K562 (cell line): ENCODE results near the gene RBM22. TPM values are rescaled to one million over a fixed set of nuclear protein-coding genes. Genes with fewer than 3 reads are reported as not detected.

Source experiments
- ARID3A ChIP-seq: IDR thresholded peaks from 2 replicates; pipeline ENCODE4 v1.6.1; 2012; ENCODE audit warnings: low read depth, low read length, improper control_type of control experiment, borderline replicate concordance
- FUS ChIP-seq: fragments of 200-400 bp; formaldehyde crosslinking; optimal IDR thresholded peaks from 2 replicates; pipeline ENCODE3; 2017; ENCODE audit warnings: low read depth, low read length
- KHSRP ChIP-seq: fragments of 450-650 bp; IDR thresholded peaks from 2 replicates; pipeline ENCODE4 v1.6.1; 2017
- MTF1 ChIP-seq: fragments of 250-450 bp; sonication (Bioruptor Pico); IDR thresholded peaks from 2 replicates; pipeline ENCODE4 v1.9.0; 2021; ENCODE audit warnings: moderate library complexity, mild to moderate bottlenecking, inconsistent platforms, borderline replicate concordance
- POLR2AphosphoS5 ChIP-seq: IDR thresholded peaks from 2 replicates; pipeline ENCODE4 v1.6.1; 2011; ENCODE audit warnings: mild to moderate bottlenecking, low read depth, low read length, moderate library complexity; ENCODE audit not compliant: control insufficient read depth, insufficient read depth
- POLR2G ChIP-seq: fragments of 200-400 bp; formaldehyde crosslinking; IDR thresholded peaks from 2 replicates; pipeline ENCODE4 v1.6.1; 2017; ENCODE audit warnings: low read depth, mild to moderate bottlenecking, antibody characterized with exemption, low read length, moderate library complexity
- SOX6 ChIP-seq: fragments of 450-650 bp; IDR thresholded peaks from 2 replicates; pipeline ENCODE4 v1.6.1; 2014; ENCODE audit warnings: mild to moderate bottlenecking
- SRSF7 ChIP-seq: fragments of 200-400 bp; formaldehyde crosslinking; optimal IDR thresholded peaks from 2 replicates; pipeline ENCODE3; 2017; ENCODE audit warnings: mild to moderate bottlenecking, low read depth, low read length
- ZFP91 ChIP-seq: sonication (generic); formaldehyde crosslinking; IDR thresholded peaks from 2 replicates; pipeline ENCODE4 v1.8.0; 2022; ENCODE audit warnings: mild to moderate bottlenecking, missing genetic modification reagents
- ZNF274 ChIP-seq: IDR thresholded peaks from 2 replicates; pipeline ENCODE4 v1.6.1; 2011; ENCODE audit warnings: low read depth, mild to moderate bottlenecking, low read length, moderate library complexity, borderline replicate concordance
- polyA plus RNA-seq, 8 experiments: library from polyadenylated mRNA; depleted of rRNA in 4 of 8; stranded (reverse) in 5 of 8; unstranded in 3 of 8; fragments of >200 nt; fragmentation: Nextera tagmentation in 2 of 8; fragmentation: Illumina TruSeq in 1 of 8; extraction: Ambion mirVana in 2 of 8; extraction: Trizol in 1 of 8; gene quantifications; 2 replicates each; pipeline versions ENCODE4 v1.2.1 to v1.2.3, GENCODE V29; 2011 to 2014; ENCODE audit warnings: inconsistent platforms in 1 of 8, missing spikeins in 1 of 8
- total RNA-seq, 7 experiments: library from RNA; depleted of rRNA in 6 of 7; stranded (reverse); fragments of >200 nt in 6 of 7; fragmentation: Illumina TruSeq in 2 of 7; extraction: Trizol in 2 of 7; gene quantifications; 2 replicates each; pipeline versions ENCODE4 v1.2.1 to v1.2.3, GENCODE V29; 2011 to 2021; ENCODE audit warnings: low replicate concordance in 1 of 7
- TF ChIP-seq, protein P1 (sequence below): fragments of 200-600 bp; sonication (generic); IDR thresholded peaks from one replicate; pipeline ENCODE4 v1.6.1; 2012; ENCODE audit warnings: mild to moderate bottlenecking, low read depth, low read length, inconsistent platforms

RBM22 gene
- total and polyA plus RNA-seq, 9 of the 15 experiments (the other 6 are each of a cell fraction or from before 2014, with no cell fraction given) = 31.3 to 82.2 (median 44.8) TPM

DNA sequence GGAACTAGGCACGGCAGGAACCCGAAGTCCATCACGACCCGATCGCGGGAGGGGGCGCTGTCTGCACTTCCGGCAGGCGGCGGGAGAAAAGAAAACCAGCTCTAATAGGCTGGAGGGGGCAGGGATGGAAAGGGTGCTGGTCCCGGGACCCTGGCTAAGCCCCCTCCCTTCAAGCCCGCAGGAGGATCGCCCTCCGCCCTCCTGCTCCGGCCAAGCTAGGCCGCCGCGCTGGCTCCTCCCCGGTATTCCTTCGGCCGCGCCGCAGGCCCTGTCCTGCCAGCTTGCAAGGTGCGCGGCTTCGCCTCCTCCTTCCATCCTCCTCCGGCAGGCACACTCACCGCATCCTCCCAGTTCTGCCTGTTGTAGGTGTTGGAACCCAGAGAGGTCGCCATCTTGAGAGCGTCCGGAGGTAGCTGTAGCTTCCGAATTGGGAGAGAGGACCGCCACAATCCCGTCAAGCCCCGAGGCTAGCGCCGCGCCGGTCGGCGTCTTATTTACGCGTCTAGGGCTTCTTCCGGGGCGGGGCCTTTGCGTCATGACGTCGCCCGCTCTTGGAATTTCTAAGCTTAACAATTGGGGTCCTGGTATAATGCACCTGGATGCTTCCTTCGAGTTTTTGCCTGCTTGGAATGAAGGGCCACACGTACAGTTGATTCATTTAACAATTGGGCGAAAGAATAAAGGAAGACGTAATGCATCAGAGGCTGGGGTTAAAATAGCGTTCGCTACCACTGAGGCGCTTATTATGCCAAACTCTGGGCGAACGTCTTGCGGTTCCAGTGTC lies at the start of gene RBM22 (continued):
- TF ChIP-seq, protein P1, sequence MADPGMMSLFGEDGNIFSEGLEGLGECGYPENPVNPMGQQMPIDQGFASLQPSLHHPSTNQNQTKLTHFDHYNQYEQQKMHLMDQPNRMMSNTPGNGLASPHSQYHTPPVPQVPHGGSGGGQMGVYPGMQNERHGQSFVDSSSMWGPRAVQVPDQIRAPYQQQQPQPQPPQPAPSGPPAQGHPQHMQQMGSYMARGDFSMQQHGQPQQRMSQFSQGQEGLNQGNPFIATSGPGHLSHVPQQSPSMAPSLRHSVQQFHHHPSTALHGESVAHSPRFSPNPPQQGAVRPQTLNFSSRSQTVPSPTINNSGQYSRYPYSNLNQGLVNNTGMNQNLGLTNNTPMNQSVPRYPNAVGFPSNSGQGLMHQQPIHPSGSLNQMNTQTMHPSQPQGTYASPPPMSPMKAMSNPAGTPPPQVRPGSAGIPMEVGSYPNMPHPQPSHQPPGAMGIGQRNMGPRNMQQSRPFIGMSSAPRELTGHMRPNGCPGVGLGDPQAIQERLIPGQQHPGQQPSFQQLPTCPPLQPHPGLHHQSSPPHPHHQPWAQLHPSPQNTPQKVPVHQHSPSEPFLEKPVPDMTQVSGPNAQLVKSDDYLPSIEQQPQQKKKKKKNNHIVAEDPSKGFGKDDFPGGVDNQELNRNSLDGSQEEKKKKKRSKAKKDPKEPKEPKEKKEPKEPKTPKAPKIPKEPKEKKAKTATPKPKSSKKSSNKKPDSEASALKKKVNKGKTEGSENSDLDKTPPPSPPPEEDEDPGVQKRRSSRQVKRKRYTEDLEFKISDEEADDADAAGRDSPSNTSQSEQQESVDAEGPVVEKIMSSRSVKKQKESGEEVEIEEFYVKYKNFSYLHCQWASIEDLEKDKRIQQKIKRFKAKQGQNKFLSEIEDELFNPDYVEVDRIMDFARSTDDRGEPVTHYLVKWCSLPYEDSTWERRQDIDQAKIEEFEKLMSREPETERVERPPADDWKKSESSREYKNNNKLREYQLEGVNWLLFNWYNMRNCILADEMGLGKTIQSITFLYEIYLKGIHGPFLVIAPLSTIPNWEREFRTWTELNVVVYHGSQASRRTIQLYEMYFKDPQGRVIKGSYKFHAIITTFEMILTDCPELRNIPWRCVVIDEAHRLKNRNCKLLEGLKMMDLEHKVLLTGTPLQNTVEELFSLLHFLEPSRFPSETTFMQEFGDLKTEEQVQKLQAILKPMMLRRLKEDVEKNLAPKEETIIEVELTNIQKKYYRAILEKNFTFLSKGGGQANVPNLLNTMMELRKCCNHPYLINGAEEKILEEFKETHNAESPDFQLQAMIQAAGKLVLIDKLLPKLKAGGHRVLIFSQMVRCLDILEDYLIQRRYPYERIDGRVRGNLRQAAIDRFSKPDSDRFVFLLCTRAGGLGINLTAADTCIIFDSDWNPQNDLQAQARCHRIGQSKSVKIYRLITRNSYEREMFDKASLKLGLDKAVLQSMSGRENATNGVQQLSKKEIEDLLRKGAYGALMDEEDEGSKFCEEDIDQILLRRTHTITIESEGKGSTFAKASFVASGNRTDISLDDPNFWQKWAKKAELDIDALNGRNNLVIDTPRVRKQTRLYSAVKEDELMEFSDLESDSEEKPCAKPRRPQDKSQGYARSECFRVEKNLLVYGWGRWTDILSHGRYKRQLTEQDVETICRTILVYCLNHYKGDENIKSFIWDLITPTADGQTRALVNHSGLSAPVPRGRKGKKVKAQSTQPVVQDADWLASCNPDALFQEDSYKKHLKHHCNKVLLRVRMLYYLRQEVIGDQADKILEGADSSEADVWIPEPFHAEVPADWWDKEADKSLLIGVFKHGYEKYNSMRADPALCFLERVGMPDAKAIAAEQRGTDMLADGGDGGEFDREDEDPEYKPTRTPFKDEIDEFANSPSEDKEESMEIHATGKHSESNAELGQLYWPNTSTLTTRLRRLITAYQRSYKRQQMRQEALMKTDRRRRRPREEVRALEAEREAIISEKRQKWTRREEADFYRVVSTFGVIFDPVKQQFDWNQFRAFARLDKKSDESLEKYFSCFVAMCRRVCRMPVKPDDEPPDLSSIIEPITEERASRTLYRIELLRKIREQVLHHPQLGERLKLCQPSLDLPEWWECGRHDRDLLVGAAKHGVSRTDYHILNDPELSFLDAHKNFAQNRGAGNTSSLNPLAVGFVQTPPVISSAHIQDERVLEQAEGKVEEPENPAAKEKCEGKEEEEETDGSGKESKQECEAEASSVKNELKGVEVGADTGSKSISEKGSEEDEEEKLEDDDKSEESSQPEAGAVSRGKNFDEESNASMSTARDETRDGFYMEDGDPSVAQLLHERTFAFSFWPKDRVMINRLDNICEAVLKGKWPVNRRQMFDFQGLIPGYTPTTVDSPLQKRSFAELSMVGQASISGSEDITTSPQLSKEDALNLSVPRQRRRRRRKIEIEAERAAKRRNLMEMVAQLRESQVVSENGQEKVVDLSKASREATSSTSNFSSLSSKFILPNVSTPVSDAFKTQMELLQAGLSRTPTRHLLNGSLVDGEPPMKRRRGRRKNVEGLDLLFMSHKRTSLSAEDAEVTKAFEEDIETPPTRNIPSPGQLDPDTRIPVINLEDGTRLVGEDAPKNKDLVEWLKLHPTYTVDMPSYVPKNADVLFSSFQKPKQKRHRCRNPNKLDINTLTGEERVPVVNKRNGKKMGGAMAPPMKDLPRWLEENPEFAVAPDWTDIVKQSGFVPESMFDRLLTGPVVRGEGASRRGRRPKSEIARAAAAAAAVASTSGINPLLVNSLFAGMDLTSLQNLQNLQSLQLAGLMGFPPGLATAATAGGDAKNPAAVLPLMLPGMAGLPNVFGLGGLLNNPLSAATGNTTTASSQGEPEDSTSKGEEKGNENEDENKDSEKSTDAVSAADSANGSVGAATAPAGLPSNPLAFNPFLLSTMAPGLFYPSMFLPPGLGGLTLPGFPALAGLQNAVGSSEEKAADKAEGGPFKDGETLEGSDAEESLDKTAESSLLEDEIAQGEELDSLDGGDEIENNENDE = no peak
- TF ChIP-seq SOX6 = no peak
- no peak for TF ChIP-seq ZNF274
- no peak for TF ChIP-seq KHSRP
- TF ChIP-seq POLR2G = peak; percentile 90
- no peak for TF ChIP-seq ZFP91 (CRISPR knock-in tag)
- no peak for TF ChIP-seq SRSF7
- peak; percentile 84; the same call in 1 of the 2 replicates for TF ChIP-seq POLR2AphosphoS5
- TF ChIP-seq FUS = no peak
- no peak for TF ChIP-seq MTF1 (CRISPR knock-in tag)
- no peak for TF ChIP-seq ARID3A
